Inferior parietal cortex (tissue), 1 donor: ENCODE results near the gene IFITM5.
"Not testable (repeated sequence)": the region's sequence is repeated elsewhere in the genome, so short reads cannot be mapped to it uniquely, and the experiment has no call there.

Source experiments
- DNase-seq: peaks from one replicate; pipeline ENCODE4 v3.0.0-alpha.2; 2016; ENCODE audit errors: extremely low spot score

Gene IFITM5

GRCh38 chr11:312092-312816 is 12.9 kb upstream of the IFITM5 start:
- no peak for DNase-seq

DNA sequence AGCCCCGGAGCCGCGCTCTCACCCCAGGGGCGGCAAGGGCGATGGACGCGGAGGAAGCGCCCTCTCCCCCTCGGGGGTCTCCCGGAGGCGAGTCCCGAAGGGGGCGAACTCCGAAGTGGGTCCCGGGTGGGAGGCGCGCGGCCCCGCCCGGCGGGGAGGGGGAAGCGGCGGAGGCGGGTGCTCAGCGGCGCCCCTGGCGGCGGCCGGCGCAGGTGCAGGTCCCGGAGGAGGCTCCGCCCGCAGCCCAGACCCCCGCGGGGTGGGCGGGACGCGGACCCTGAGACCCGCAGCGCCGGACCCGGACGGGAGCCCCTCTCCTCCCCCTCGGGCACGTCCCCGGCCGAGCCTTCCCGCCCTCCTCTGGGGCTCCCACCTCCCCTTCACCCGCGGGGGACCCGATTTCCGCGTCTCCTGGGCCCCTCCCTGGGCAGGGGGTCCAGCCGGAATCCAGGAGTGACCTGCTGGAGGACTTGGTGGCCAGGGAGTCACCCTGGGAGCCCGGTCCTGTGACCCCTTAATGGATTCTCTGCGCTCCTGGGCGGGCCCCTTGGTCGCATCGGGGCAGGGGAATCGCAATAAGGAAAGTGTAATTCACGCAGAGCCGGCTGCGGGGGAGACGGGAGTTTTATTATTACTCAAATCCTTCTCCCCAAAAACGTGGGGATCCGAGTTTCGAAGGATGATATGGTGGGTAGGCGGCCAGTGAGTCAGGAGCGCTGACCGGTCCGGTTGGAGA is 11.9 kb upstream of the IFITM5 start:
- not testable (repeated sequence) for DNase-seq

DNA sequence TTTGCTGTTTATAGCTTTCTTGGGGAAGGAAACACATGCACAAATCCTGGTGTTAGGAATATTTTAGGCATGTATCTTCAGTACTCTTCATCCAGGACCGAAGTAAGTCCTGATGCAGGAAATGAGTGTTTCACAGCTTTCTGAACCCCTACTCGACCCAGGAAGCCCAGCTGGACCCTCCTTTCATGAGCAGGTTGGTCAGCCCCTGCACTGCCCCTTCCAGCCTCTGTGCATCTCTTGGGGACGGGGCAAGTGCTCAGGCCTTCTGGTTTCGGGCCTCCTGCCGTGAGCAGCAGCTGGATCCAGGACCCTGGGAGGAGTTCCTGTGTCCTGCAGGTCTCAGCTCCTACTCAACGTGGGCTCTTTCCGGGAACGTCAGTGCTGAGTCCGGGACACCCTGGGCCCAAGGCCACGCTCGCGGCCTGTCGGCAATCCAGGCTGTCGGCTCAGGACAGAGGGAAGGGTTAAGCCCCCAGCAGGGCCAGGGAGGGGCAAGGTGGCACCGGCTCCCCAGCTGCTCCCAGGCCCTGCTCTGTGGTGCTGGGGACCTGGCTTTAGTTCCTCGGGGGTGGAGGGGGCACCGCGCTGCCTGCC is 10.8 kb upstream of the IFITM5 start:
- DNase-seq = not testable (repeated sequence)

DNA sequence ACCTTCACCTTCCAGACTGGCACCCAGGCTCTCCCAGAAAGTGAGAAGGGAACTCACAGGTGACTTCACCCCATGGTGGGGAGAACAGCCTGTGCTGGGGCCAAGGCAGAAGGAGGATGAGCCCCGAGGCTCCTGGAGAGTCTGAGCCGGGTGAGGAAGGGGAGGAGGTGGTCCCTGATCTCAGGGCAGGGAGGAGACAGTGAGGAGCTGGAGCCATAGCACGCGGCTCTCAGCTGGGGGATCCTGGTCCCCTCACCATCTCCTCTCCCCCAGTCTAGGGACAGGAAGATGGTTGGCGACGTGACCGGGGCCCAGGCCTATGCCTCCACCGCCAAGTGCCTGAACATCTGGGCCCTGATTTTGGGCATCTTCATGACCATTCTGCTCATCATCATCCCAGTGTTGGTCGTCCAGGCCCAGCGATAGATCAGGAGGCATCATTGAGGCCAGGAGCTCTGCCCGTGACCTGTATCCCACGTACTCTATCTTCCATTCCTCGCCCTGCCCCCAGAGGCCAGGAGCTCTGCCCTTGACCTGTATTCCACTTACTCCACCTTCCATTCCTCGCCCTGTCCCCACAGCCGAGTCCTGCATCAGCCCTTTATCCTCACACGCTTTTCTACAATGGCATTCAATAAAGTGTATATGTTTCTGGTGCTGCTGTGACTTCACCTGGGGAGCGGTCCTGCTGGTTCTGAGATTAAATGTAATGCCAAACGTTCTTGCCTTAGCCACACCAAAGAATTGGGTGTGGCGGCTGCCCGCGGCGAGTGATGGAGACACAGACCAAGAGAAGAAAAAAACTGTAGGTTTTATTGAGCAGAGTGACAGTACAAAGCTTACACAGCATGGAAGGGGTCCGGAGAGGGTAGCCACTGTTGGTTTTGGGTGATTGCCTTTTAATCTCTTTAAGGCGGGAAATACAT is 9.7 kb upstream of the IFITM5 start:
- not testable (repeated sequence) for DNase-seq

DNA sequence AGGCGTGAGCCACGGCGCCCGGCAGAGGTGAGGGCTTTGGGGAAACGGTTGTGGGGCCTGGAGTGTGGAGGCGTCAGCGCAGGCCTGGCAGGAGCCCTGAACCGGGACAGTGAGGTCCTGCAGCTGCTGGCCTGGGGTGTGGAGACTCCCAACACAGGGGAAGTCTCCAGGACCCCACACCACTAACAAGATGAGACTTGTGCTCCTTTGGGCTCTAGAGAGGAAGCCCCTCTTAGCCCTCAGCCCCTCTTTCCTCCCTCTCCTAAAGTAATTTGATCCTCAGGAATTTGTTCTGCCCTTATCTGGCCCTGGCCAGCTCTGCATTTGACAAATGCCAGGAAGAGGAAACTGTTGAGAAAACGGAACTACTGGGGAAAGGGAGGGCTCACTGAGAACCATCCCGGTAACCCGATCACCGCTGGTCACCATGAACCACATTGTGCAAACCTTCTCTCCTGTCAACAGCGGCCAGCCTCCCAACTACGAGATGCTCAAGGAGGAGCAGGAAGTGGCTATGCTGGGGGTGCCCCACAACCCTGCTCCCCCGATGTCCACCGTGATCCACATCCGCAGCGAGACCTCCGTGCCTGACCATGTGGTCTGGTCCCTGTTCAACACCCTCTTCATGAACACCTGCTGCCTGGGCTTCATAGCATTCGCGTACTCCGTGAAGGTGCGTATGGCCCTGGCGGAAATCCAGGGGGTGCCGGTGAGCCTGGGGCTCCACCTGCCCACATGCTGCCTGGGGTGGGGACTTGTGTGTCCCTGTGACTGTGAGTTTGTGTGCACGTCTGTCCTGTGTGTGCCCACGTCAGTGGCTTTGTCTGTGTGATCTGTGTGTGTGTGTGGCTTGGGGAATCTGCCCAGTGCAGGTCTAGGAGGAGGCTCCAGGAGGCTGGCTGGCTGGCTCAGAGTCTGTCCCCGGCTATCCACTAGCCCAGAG is 8.7 kb upstream of the IFITM5 start, which contains the start of gene IFITM2:
TSS of gene IFITM2 (plus strand) at position 51 of the 943 bp plus-strand sequence. CDS start at position 428, 377 bp downstream.
- not testable (repeated sequence) for DNase-seq

DNA sequence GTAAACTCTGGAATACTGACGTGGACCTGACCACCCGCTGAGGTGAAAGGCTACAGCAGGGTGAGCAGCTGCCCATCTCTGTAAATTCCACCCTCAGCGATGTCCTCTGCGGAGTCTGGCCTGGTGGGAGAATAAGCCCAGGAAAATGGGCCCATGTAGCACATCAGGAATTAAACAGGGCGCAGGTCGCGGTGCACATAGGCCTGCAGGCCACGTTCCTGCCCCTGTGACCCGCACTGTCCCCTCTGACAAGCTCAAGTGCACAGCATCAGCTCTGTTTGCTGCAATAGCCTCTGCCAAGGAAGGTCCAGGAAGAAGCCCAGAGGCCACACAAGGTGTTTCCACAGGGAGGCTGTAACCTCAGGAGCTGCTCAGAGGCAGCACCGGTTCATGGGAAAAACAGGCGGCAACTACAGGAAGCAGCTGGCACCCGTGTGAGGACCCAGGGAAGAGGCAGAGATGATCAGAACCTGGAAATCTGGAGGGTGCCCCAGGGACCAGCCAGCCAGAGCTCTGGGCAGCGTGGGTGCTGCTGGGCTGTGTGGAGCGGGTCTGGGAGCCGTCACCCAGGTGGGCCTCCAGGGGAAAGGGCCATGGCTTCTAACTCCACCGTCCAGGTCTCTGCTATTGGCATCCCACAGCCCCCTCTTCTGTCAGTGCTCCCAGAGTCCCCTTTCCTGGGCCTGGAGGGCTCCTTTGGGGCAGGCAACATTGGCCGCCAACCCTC is 7.5 kb upstream of the IFITM5 start:
- DNase-seq = no peak

DNA sequence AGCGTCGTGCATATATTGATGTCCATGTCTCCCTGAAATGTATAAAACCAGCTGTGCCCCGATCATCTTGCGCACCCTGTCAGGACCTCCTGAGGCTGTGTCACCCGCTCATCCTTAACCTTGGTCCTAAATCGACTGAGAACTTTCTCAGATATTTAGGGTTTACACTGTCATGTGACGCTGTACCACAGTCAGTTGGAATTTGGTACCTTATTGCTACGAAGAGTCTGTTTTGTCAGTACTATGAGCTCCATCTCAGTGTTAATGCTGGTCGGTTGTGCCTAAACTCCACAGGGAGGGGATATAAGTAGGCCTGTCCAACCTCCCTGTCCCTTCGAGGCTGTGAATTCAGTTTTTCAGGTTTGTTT is 6.5 kb upstream of the IFITM5 start:
- DNase-seq = no peak

- DNase-seq = peak; percentile 64
Observed at GRCh38 chr11:304915-305843, 5.9 kb upstream of the IFITM5 start.

DNA sequence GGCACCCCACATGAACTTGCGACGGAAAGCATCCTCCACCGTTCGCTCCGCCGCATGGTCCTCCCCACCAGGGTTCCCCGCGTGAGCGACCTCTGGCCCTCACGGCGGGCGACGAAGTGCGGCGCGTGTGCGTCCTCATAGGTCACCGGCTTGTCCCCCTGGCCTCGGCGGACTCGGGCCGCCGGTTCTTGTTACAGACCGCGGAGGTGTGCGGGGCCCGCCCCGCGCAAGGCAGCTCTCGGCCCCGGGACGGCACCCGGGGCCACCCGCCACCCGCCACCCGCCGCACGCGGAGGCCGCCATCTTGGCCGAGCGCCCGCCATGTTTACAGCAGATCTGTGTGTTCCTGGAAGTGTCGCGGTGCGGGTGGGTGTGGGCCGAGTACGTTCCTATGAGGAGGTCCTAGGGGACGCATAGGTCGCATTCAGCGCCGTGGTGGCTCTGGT is 4.8 kb upstream of the IFITM5 start:
- DNase-seq = no peak

- DNase-seq = no peak
Observed at GRCh38 chr11:303363-303762, 4.0 kb upstream of the IFITM5 start.

DNA sequence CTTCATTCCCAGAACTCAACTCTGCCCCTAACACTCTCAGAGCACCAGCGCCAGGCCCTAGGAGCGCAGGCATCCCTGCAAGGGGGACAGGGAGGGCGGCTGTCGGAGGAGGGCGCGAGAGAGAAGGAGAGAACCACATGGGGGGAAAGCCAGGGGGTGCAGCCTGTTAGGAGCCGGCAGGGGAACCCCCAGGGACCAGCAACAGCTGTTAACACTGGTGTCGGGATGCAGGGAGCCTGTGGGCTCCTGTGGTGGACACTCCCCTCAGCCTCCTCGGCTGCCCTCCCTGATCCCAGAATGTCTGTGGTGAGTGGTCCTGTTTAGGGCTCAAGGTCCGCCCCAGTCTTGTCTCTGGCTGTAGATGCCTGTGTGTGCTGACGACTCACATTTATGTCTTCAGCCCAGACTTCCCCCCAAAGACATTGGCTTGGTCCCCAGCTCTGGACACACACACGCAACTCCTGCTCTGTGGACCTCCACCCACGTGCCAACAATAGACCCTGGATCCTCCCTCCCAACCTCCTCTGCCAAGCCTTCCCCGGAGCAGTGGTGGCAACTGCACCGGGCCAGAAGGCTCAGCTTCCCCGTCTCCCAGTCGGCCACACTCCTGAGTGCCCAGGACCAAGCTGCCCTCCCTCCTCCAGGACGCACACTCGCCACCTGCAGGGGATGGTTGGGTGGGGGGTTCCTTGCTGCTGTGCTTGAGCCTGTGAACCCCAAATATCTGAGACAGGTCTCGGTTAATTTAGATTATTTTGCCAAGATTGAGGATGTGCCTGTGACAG is 817 bp upstream of the IFITM5 start:
- DNase-seq = no peak

- no peak for DNase-seq
Observed at GRCh38 chr11:298406-299065, 790 bp downstream of the IFITM5 start.

- DNase-seq = no peak
Observed at GRCh38 chr11:297586-298405, 1.5 kb downstream of the IFITM5 start.

DNA sequence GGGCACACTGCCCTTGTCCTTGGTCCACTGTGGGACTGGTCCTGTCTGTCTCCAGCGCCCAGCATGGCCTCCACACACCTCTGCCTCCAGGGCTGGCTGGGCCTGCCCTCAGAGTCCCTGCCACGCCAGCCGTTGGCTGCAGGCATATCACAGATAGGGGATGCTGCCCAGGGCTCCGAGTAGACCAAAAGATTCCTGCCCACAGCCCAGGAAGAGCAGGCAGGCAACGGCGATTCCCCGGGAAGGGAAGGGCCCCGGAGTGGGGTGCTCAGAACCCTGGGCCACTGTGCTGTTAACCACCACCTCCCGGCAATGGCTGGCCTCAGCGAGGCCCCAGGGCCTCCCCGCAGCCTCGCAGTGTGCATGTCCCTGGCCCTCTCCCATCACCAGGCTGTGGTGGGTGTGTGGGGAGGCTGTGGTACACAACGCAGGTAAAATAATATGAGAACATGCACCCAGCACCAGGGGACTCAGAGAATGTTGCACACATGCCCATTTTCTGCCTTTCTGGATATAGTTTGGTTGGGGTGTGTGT is 2.2 kb downstream of the IFITM5 start:
- no peak for DNase-seq

DNA sequence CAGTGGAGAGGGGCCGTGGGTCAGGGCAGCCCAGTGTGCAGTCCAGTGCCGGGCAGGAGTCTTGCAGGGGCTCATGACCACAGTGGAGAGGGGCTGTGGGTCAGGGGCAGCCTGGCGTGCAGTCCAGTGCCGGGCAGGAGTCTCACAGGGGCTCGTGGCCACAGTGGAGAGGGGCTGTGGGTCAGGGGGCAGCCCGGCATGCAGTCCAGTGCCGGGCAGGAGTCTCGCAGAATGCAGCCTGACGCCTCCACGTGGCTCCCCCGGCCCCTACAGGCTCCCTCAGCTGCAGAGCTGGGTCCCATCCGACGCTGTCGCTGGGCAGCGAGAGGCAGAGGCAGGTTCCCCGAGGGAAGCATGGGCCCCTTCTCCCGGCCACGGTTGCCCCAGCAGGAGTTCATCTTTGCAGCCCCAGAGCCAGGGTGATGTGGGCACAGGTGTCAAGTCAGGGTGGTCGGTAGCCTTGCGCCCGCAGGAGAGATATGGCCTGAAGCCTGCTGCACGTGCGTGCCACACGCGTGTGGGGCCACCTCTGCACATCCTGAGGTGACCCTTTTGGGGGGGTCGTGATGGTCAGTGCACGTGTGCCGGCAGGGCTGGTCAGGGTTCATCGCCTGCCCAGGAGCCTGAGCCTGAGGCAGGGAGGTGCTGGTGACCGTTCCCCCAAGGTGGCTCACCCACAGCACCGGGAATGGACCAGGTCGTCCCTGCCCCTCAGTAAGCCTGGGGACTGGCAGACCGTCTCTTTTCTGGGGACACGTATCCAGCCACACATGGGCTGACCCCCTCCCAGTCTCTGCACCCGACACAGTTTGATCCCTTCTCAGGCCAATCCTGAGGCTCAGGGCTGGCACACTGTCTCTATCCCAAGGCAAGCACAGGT is 2.9 kb downstream of the IFITM5 start:
- no peak for DNase-seq
